HG03196 (cell line): ENCODE results near the gene SLFN13.
"Not testable (repeated sequence)": the region's sequence is repeated elsewhere in the genome, so short reads cannot be mapped to it uniquely, and the experiment has no call there.

Experiments used
- ATAC-seq: cut with Tn5 transposase; IDR thresholded peaks from one replicate; pipeline ENCODE4 v1.9.1; 2021; ENCODE audit not compliant: unreplicated experiment

The SLFN13 gene

DNA sequence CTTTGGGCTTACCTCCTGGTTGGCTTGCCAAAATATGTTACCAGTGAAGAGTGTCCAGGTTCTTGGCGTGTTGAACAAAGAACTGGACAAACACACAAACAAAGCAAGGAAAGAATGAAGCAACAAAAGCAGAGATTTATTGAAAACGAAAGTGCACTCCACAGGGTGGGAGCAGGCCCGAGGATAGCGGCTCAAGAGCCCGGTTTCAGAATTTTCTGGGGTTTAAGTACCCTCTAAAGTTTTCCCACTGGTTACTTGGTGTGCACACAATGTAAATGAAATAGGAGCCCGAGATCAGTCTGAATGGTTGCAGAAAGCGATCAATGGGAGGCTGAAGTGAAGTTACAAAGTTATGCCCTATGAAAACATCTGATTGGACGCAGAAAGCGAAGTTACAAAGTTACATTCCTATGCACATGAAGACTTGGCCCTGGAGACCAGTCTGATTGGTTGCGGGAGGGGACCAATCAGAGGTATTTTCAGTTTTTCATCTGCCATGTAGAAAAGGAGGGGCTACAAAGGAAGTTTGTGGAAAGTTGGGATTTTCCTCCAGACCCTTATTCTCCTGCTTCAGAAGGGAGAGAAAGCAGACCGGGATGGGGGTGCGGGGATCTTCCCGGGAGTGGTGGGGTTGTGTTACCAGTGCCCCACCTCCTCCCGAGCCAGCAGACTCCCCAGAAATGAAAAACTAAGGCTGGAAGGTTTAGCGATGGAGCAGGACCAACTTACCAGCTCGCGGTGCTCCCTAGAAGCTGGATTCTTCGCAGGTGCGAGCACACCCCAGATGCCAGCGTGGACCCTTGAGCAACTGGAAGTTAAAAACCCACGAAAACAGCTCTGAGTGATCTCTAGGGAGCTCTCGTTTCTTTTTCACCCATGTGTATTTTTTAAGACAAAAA, 16.1 kb downstream of the SLFN13 start, which contains the start of gene SLFN12:
Gene SLFN12, minus strand, starts transcription at position 325 of the 899 bp plus-strand sequence. CDS start 9,472 bp downstream, outside the sequence.
- peak; percentile 72 for ATAC-seq

DNA sequence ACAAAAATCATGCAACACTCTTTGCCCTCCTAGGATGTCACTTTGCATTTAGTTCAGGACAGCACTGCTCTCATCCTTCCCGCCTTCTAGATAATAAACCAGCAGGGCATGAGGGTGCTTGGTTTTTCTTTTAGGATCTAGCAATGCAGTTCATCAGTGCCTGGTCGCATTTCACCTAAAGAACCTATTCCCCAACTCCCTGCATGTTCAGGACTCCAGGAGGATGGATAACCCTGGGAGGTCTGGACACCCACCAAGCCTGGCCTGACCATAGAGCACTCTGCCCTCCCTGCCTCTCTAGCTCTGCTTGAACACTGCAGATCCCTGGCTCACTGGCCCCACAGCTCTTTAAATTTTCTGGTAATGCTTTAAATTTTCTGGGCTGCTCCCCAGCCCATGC, 18.9 kb downstream of the SLFN13 start:
- no peak for ATAC-seq

DNA sequence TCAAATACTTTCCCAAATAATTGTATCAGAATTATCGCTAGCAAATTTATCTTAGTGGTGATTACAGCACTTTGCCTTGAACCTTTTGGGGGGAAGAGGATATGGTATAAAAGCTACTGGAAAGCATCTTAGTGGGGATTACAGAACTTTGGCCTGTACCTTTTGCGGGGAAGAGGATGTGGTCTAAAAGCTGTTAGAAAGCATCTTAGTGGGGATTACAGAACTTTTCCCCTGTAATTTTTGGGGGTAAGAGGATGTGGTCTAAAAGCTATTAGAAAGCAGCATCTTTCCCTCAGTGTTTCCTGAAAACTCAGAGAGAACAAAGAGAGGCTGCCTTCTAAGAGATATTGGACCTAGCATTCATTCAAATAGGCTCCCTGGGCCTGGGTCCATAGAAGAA, 20.3 kb downstream of the SLFN13 start:
- ATAC-seq, result no peak

- no peak for ATAC-seq
Measured at GRCh38 chr17:35423761-35424160, 24.8 kb downstream of the SLFN13 start.

DNA sequence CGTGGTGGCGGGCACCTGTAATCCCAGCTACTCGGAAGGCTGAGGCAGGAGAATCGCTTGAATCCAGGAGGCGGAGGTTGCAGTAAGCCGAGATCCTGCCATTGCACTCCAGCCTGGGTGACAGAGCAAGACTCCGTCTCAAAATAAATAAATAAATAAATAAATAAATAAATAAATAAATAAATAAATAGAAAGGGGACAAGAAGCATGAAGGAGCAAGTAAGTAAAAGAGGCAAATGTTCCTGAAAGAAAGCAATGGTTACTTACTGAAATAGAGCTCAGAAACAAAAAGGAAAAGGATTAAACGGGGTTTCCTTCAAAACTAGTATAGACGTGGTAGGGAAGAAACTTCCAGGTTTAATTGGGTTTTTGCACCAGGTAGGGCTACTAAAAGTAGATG, 27.5 kb downstream of the SLFN13 start:
- not testable (repeated sequence) for ATAC-seq

- ATAC-seq, result no peak
Measured at GRCh38 chr17:35416659-35417058, 31.9 kb downstream of the SLFN13 start.

GRCh38 chr17:35414707-35415106, 33.9 kb downstream of the SLFN13 start:
- not testable (repeated sequence) for ATAC-seq

GRCh38 chr17:35414247-35414646, 34.3 kb downstream of the SLFN13 start:
- ATAC-seq, result no peak

DNA sequence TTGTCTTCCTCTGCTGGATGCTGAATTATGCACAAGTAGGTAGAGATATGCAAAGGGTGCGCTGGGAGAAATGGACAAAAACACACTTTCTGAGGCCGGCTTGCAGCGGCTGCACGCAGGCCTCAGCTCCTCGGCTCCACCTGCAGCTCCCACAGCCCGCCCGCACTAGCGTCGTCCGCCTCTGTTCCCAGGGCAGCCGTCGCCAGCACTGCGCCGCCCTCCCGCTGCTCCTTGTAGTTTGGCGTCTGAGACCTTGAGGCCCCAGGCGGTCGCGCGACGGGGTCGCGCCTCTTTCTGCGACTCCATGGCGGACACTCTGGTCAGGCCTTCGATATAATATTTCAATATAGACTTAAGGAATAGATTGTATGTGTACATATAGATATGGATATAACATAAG, 41.0 kb downstream of the SLFN13 start:
- ATAC-seq, result no peak

GRCh38 chr17:35406568-35406967, 42.0 kb downstream of the SLFN13 start:
- no peak for ATAC-seq

DNA sequence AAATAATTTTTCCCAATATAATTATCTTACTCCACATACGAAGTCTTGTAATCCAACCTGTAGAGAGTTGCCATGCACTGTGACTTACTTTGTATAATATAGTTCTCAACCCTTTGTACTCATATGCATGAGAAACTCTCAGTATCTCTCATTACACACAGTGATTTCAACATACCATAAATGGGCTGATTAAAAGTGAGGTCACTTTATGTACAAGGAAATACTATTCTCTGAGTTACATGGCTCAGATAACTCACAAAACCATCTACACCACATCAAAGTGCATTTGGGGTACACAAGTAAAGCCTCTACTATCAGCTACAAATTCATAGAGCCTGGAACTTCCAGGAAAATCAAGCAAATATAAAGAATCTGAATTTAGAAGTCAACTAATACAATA, 44.2 kb downstream of the SLFN13 start:
- no peak for ATAC-seq

- not testable (repeated sequence) for ATAC-seq
Measured at GRCh38 chr17:35393783-35394182, 54.8 kb downstream of the SLFN13 start.

GRCh38 chr17:35390663-35391062, 57.9 kb downstream of the SLFN13 start:
- ATAC-seq, result no peak

DNA sequence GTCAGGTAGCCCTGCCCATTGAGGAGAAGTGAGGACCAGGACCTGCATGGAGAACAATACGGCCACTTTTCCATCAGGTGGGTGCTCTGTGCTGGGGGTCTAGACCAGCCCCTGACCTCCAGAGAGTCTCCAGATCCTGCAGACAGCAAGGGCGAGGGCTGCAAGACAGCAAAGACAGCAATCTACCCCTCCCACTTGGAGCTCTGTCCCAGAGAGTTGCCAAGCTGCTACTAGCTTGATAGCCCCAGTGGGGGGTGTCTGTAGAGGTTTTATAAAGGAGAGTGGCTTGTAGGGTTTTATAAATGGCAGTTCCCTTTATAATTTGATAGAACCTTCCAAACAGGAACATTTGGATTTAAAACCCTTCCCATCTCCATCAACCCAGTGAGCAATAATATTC, 58.4 kb downstream of the SLFN13 start:
- no peak for ATAC-seq

- no peak for ATAC-seq
Measured at GRCh38 chr17:35387496-35387895, 61.1 kb downstream of the SLFN13 start.
